ENCODE data around the gene CNOT1. TPM values are rescaled to one million over a fixed set of nuclear protein-coding genes. Genes with fewer than 3 reads are reported as not detected.
"Not testable (repeated sequence)": the region's sequence is repeated elsewhere in the genome, so short reads cannot be mapped to it uniquely, and the experiment has no call there.

CNOT1 gene
- total RNA-seq, 6 donors from 2014 or later, result 78.9 to 158 (median 151) TPM

GRCh38 chr16:58639836-58640235, 10.2 kb upstream of the CNOT1 start:
- Histone ChIP-seq H3K9me3 (no peaks in the 10 kb centered on the region), H3K4me1 (no peaks in the 10 kb centered on the region), H3K36me3 (no peaks in the 10 kb centered on the region), H3K27me3 (no peaks in the 10 kb centered on the region), H3K4me3 (no peak overlapping the region), H3K27ac (no peak overlapping the region)
- TF ChIP-seq CTCF (IDR thresholded peaks at IDR 0.05), result no peak
- TF ChIP-seq EP300 (IDR thresholded peaks at IDR 0.05), result no peak
- no peak for TF ChIP-seq POLR2A (IDR thresholded peaks at IDR 0.05)
- no peak for TF ChIP-seq POLR2AphosphoS5 (IDR thresholded peaks at IDR 0.05)
- WGBS, 2 donors, result 80 to 84% methylated on average over 8 of the region's 8 CpGs
- ATAC-seq (ENCODE audit: low FRiP score in 2 of 2) (no peak), DNase-seq (no peak)

GRCh38 chr16:58639230-58639629, 9.6 kb upstream of the CNOT1 start:
- H3K27ac ChIP-seq, result no peak overlapping the region
- no peaks in the 10 kb centered on the region for H3K27me3 ChIP-seq
- H3K4me3 ChIP-seq, result no peak overlapping the region
- H3K9me3 ChIP-seq, result no peaks in the 10 kb centered on the region
- H3K36me3 ChIP-seq, result no peaks in the 10 kb centered on the region
- no peak for ATAC-seq (ENCODE audit: low FRiP score in 2 of 2)
- no peaks in the 10 kb centered on the region for H3K4me1 ChIP-seq
- 93 to 100% methylated on average over 4 of the region's 4 CpGs for WGBS, 2 donors
- no peak for TF ChIP-seq CTCF (IDR thresholded peaks at IDR 0.05)
- TF ChIP-seq POLR2A (IDR thresholded peaks at IDR 0.05), result no peak
- no peak for TF ChIP-seq POLR2AphosphoS5 (IDR thresholded peaks at IDR 0.05)
- no peak for TF ChIP-seq EP300 (IDR thresholded peaks at IDR 0.05)
- no peak for DNase-seq

GRCh38 chr16:58638148-58639036, 8.8 kb upstream of the CNOT1 start:
- TF ChIP-seq EP300 (IDR thresholded peaks at IDR 0.05) (no peak), CTCF (IDR thresholded peaks at IDR 0.05) (no peak), POLR2AphosphoS5 (IDR thresholded peaks at IDR 0.05) (no peak), POLR2A (IDR thresholded peaks at IDR 0.05) (no peak)
- H3K9me3 ChIP-seq, result no peaks in the 10 kb centered on the region
- no peaks in the 10 kb centered on the region for H3K36me3 ChIP-seq
- ATAC-seq (ENCODE audit: low FRiP score in 2 of 2) (peak; percentile 79 to 87), DNase-seq (peak in 1 of 2 donors; percentile 23)
- H3K4me3 ChIP-seq, result no peak overlapping the region
- WGBS, 2 donors, result 72 to 78% methylated on average over 8 of the region's 8 CpGs
- no peaks in the 10 kb centered on the region for H3K4me1 ChIP-seq
- no peak overlapping the region for H3K27ac ChIP-seq
- H3K27me3 ChIP-seq, result no peaks in the 10 kb centered on the region

- WGBS, 2 donors, result 98% methylated on average over 6 of the region's 6 CpGs
- not testable (repeated sequence) for ATAC-seq (ENCODE audit: low FRiP score in 2 of 2); H3K9me3 ChIP-seq; DNase-seq; H3K27me3 ChIP-seq; H3K4me1 ChIP-seq; H3K4me3 ChIP-seq; H3K36me3 ChIP-seq; H3K27ac ChIP-seq
Measured at GRCh38 chr16:58637021-58637420, 7.4 kb upstream of the CNOT1 start.

GRCh38 chr16:58636466-58636865, 6.8 kb upstream of the CNOT1 start:
- TF ChIP-seq EP300 (IDR thresholded peaks at IDR 0.05), result no peak
- TF ChIP-seq POLR2AphosphoS5 (IDR thresholded peaks at IDR 0.05), result no peak
- TF ChIP-seq POLR2A (IDR thresholded peaks at IDR 0.05), result no peak
- no peak for TF ChIP-seq CTCF (IDR thresholded peaks at IDR 0.05)
- ATAC-seq (ENCODE audit: low FRiP score in 2 of 2), result no peak

More at GRCh38 chr16:58636466-58636865, 6.8 kb upstream of the CNOT1 start:
- no peak for DNase-seq
- Histone ChIP-seq H3K36me3 (no peaks in the 10 kb centered on the region), H3K9me3 (no peaks in the 10 kb centered on the region), H3K27ac (no peak overlapping the region), H3K4me1 (no peaks in the 10 kb centered on the region), H3K4me3 (no peak overlapping the region), H3K27me3 (no peaks in the 10 kb centered on the region)
- 81 to 90% methylated on average over 4 of the region's 4 CpGs for WGBS, 2 donors

All from upper lobe of left lung (tissue), 6 donors.